K562 (cell line): ENCODE results near the gene ADAR. TPM values are rescaled to one million over a fixed set of nuclear protein-coding genes. Genes with fewer than 3 reads are reported as not detected.

ENCODE experiments used
- ATAC-seq: fragments of 200-7000 bp; cut with Tn5 transposase; 3 replicates; pipeline ENCODE4 v1.9.1; 2020; ENCODE audit warnings: moderate library complexity
- BruUV-seq: library from RNA; stranded (reverse); fragments of 400-500 nt; replicated peaks from 2 replicates; lab custom pipeline; 2021; lab: Mats Ljungman, UMichigan
- CTCF ChIA-PET: fragments of 300-600 bp; formaldehyde crosslinking; extraction: SDS; loops from one replicate; lab custom pipeline; 2021; ENCODE audit warnings: low intra/inter-chr PET ratio; lab: Yijun Ruan, JAX
- POLR2A ChIA-PET: fragments of 300-600, 350-650 bp; sonication (Branson Sonifier 250); formaldehyde crosslinking; extraction: SDS; loops from one replicate; lab custom pipeline; 2021; ENCODE audit warnings: antibody characterized with exemption, inconsistent platforms; lab: Yijun Ruan, JAX
- DNase-seq, 4 experiments: peaks; one replicate each; pipeline versions ENCODE4 v3.0.0 to v3.0.0-alpha.2; 2011 to 2018; ENCODE audit warnings: low spot score in 3 of 4, mixed read lengths in 3 of 4; ENCODE audit errors: extremely low read depth in 1 of 4
- FAIRE-seq: peaks from 2 replicates; lab custom pipeline; 2011; peaks lifted over from hg19 to GRCh38; lab: Jason Lieb, UNC
- H2AFZ ChIP-seq: 2 replicates; pipeline ENCODE4 v1.6.0; 2011; ENCODE audit warnings: low read depth, low read length, control low read depth, inconsistent platforms
- H3K27ac ChIP-seq: fragments of 200-600 bp; 3 replicates; pipeline ENCODE4 v1.8.0; 2011; ENCODE audit warnings: low read depth, mild to moderate bottlenecking, control low read depth, inconsistent platforms, low read length, moderate library complexity, mixed read lengths; ENCODE audit errors: extremely low read depth
- H3K27me3 ChIP-seq, 2 experiments: fragments of 300-600 bp in 1 of 2; 2 replicates in 1 of 2; 3 replicates in 1 of 2; pipeline versions ENCODE4 v1.6.0 to v1.8.0; 2011; ENCODE audit warnings: inconsistent platforms in 2 of 2, low read length in 2 of 2, mild to moderate bottlenecking in 1 of 2, mixed read lengths in 1 of 2, moderate library complexity in 1 of 2; ENCODE audit not compliant: control insufficient read depth in 2 of 2, insufficient read depth in 2 of 2
- H3K36me3 ChIP-seq: fragments of 300-600 bp; 3 replicates; pipeline ENCODE4 v1.8.0; 2011; ENCODE audit warnings: mild to moderate bottlenecking, low read length, inconsistent platforms; ENCODE audit not compliant: control insufficient read depth, insufficient read depth
- H3K4me1 ChIP-seq, 2 experiments: fragments of 200-600 bp in 1 of 2; replicated peaks in 1 of 2; 2 replicates in 1 of 2; 3 replicates in 1 of 2; pipeline versions ENCODE4 v1.5.1 to v1.8.0; 2011; ENCODE audit warnings: inconsistent platforms in 2 of 2, low read length in 2 of 2, mild to moderate bottlenecking in 1 of 2, mixed read lengths in 1 of 2, moderate library complexity in 1 of 2; ENCODE audit not compliant: control insufficient read depth in 2 of 2, insufficient read depth in 2 of 2
- H3K4me2 ChIP-seq: 2 replicates; pipeline ENCODE4 v1.6.1; 2011; ENCODE audit warnings: low read length, control low read depth, inconsistent platforms, mixed read lengths; ENCODE audit not compliant: insufficient read depth
- H3K4me3 ChIP-seq: fragments of 200-600 bp; sonication (generic), shearing (Covaris generic); 2 replicates; pipeline ENCODE4 v1.5.1; 2016; ENCODE audit warnings: control low read depth, inconsistent platforms
- H3K79me2 ChIP-seq: fragments of 200-600 bp; 3 replicates; pipeline ENCODE4 v1.8.0; 2011; ENCODE audit warnings: low read length, inconsistent platforms; ENCODE audit not compliant: control insufficient read depth, insufficient read depth
- H3K9ac ChIP-seq, 2 experiments: 2 replicates each; pipeline versions ENCODE4 v1.6.0 to v1.6.1; 2011; ENCODE audit warnings: low read depth in 2 of 2, low read length in 2 of 2, control low read depth in 1 of 2, inconsistent platforms in 1 of 2, mild to moderate bottlenecking in 1 of 2, mixed read lengths in 1 of 2; ENCODE audit not compliant: insufficient read depth in 1 of 2
- H3K9me1 ChIP-seq: one replicate; pipeline ENCODE4 v1.6.0; 2011; ENCODE audit warnings: inconsistent platforms, mild to moderate bottlenecking, low read length, moderate library complexity; ENCODE audit not compliant: control insufficient read depth, insufficient read depth
- H3K9me3 ChIP-seq: replicated peaks from 2 replicates; pipeline ENCODE4 v1.5.1; 2011; ENCODE audit warnings: low read depth, low read length, inconsistent platforms; ENCODE audit not compliant: control insufficient read depth, insufficient read depth
- H4K20me1 ChIP-seq: replicated peaks from 2 replicates; pipeline ENCODE4 v1.6.1; 2011; ENCODE audit warnings: low read length, inconsistent platforms, mixed read lengths; ENCODE audit not compliant: control insufficient read depth, insufficient read depth
- AFF1 ChIP-seq, 2 experiments: fragments of 450-650 bp; IDR thresholded peaks; 2 replicates each; pipeline ENCODE4 v1.6.1; 2018; ENCODE audit warnings: mild to moderate bottlenecking in 2 of 2, low read depth in 1 of 2; ENCODE audit not compliant: partially characterized antibody in 2 of 2
- CREM ChIP-seq: IDR thresholded peaks from 2 replicates; pipeline ENCODE4 v1.6.1; 2014; ENCODE audit warnings: antibody characterized with exemption, low read depth
- MTF1 ChIP-seq: fragments of 250-450 bp; sonication (Bioruptor Pico); IDR thresholded peaks from 2 replicates; pipeline ENCODE4 v1.9.0; 2021; ENCODE audit warnings: moderate library complexity, mild to moderate bottlenecking, inconsistent platforms, borderline replicate concordance
- RAD21 ChIP-seq, 2 experiments: fragments of 250-450 bp in 1 of 2; fragments of 450-650 bp in 1 of 2; sonication (Bioruptor Pico) in 1 of 2; formaldehyde crosslinking in 1 of 2; IDR thresholded peaks in 1 of 2; conservative IDR thresholded peaks in 1 of 2; 2 replicates each; pipeline versions ENCODE4 v1.4.0 to v1.8.0; 2020 to 2022; ENCODE audit warnings: mild to moderate bottlenecking in 2 of 2, moderate library complexity in 1 of 2
- SMC3 ChIP-seq: conservative IDR thresholded peaks from 2 replicates; pipeline ENCODE4 v1.6.1; 2011; ENCODE audit warnings: low read depth, low read length, improper control_type of control experiment; ENCODE audit not compliant: insufficient read depth
- ZNF175 ChIP-seq: fragments of 200-800 bp; sonication (Bioruptor generic); IDR thresholded peaks from 2 replicates; pipeline ENCODE4 v1.6.1; 2016; ENCODE audit warnings: low read depth, mild to moderate bottlenecking, missing genetic modification characterization, missing compliant biosample characterization
- WGBS: fragments of 100-300 bp; shearing (Covaris generic); methylation state at CpG from one replicate; pipeline ENCODE4 v1.1.6; 2016; ENCODE audit warnings: low coverage, mixed read lengths; ENCODE audit not compliant: insufficient coverage; ENCODE audit errors: missing lambda C conversion rate; 5-methylcytosine and 5-hydroxymethylcytosine counted together
- in situ Hi-C: fragments of 300-500 bp; cut with MboI; formaldehyde crosslinking; loops from 4 replicates; pipeline ENCODE4 v1.15.0; 2018; ENCODE audit warnings: inconsistent platforms, mixed read lengths
- intact Hi-C: fragments of 100-400 bp; cut with micrococcal nuclease; formaldehyde crosslinking; loops from 2 replicates; pipeline ENCODE4 v1.14.2; 2022
- polyA plus RNA-seq, 8 experiments: library from polyadenylated mRNA; depleted of rRNA in 4 of 8; stranded (reverse) in 5 of 8; unstranded in 3 of 8; fragments of >200 nt; fragmentation: Nextera tagmentation in 2 of 8; fragmentation: Illumina TruSeq in 1 of 8; extraction: Ambion mirVana in 2 of 8; extraction: Trizol in 1 of 8; gene quantifications; 2 replicates each; pipeline versions ENCODE4 v1.2.1 to v1.2.3, GENCODE V29; 2011 to 2014; ENCODE audit warnings: inconsistent platforms in 1 of 8, missing spikeins in 1 of 8
- total RNA-seq, 7 experiments: library from RNA; depleted of rRNA in 6 of 7; stranded (reverse); fragments of >200 nt in 6 of 7; fragmentation: Illumina TruSeq in 2 of 7; extraction: Trizol in 2 of 7; gene quantifications; 2 replicates each; pipeline versions ENCODE4 v1.2.1 to v1.2.3, GENCODE V29; 2011 to 2021; ENCODE audit warnings: low replicate concordance in 1 of 7
- TF ChIP-seq, protein P1 (sequence below), 3 experiments: IDR thresholded peaks in 2 of 3; conservative IDR thresholded peaks in 1 of 3; 2 replicates each; pipeline ENCODE4 v1.5.1; 2011 to 2012; ENCODE audit warnings: low read length in 3 of 3, mild to moderate bottlenecking in 3 of 3, control low read depth in 2 of 3, improper control_type of control experiment in 1 of 3, inconsistent platforms in 1 of 3, low read depth in 1 of 3, mixed read lengths in 1 of 3, moderate library complexity in 1 of 3; ENCODE audit not compliant: insufficient read depth in 2 of 3

Gene ADAR
- total and polyA plus RNA-seq, 9 of the 15 experiments (the other 6 are each of a cell fraction or from before 2014, with no cell fraction given), result 30.1 to 123 (median 60.2) TPM

- DNase-seq, result peak; percentile 58 to 64 (median 63)
- POLR2A ChIA-PET, result interaction anchor here (1.0 kb wide), 1 partner anchor 41 kb away, joined by 4 read pairs; no protein-coding TSS in a partner anchor
- peak; percentile 54 to 83 for TF ChIP-seq RAD21 (CRISPR knock-in tag; conservative IDR thresholded peaks at IDR 0.05 in 1 of 2, IDR thresholded peaks at IDR 0.05 in 1 of 2)
- TF ChIP-seq, protein P1, sequence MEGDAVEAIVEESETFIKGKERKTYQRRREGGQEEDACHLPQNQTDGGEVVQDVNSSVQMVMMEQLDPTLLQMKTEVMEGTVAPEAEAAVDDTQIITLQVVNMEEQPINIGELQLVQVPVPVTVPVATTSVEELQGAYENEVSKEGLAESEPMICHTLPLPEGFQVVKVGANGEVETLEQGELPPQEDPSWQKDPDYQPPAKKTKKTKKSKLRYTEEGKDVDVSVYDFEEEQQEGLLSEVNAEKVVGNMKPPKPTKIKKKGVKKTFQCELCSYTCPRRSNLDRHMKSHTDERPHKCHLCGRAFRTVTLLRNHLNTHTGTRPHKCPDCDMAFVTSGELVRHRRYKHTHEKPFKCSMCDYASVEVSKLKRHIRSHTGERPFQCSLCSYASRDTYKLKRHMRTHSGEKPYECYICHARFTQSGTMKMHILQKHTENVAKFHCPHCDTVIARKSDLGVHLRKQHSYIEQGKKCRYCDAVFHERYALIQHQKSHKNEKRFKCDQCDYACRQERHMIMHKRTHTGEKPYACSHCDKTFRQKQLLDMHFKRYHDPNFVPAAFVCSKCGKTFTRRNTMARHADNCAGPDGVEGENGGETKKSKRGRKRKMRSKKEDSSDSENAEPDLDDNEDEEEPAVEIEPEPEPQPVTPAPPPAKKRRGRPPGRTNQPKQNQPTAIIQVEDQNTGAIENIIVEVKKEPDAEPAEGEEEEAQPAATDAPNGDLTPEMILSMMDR (IDR thresholded peaks at IDR 0.05 in 2 of 3, conservative IDR thresholded peaks at IDR 0.05 in 1 of 3; ENCODE audit: insufficient read depth in 2 of 3, low read depth in 1 of 3, low read length in 3 of 3), result peak; percentile 69 to 78 (median 72)
- peak; percentile 40; the same call in 1 of the 2 replicates for TF ChIP-seq SMC3
- no peak for TF ChIP-seq ZNF175 (CRISPR knock-in tag)
- peak in 1 of 2 experiments; percentile 72 for TF ChIP-seq AFF1 (IDR thresholded peaks at IDR 0.05; ENCODE audit: low read depth in 1 of 2, partially characterized antibody in 2 of 2)
- TF ChIP-seq MTF1 (CRISPR knock-in tag), result no peak
- TF ChIP-seq CREM, result 0 out of 2 replicates have a peak, but pooled peaks have one; percentile 8
Observed at GRCh38 chr1:154533952-154534844, 73.8 kb downstream of the ADAR start.

More at GRCh38 chr1:154533952-154534844, 73.8 kb downstream of the ADAR start:
- no peak overlapping the region for H3K4me2 ChIP-seq
- WGBS, result 14% methylated on average over 11 of the region's 11 CpGs
- FAIRE-seq (peak; percentile 83), ATAC-seq (peak; percentile 77)
- intact Hi-C loops (no loop called here), in situ Hi-C loops (no loop called here)
- peaks cover 22 to 44% of the 10 kb centered on the region in 2 experiments for H3K27me3 ChIP-seq
- no peak overlapping the region for H3K9ac ChIP-seq
- H2AFZ ChIP-seq, result no peak overlapping the region
- no peaks in the 10 kb centered on the region; the same call in 1 of the 2 replicates for H3K9me3 ChIP-seq
- no peaks in the 10 kb centered on the region for H3K9me1 ChIP-seq
- no peaks in the 10 kb centered on the region for H3K79me2 ChIP-seq
- CTCF ChIA-PET, result interaction anchor here (0.6 to 0.8 kb wide), 2 partner anchors 410 to 528 kb away, joined by 3 to 4 read pairs; no protein-coding TSS in a partner anchor
- H3K4me1 ChIP-seq, result no peaks in the 10 kb centered on the region; a peak in 2 of 5 replicates
- H3K4me3 ChIP-seq, result no peak overlapping the region
- no peaks in the 10 kb centered on the region for H3K36me3 ChIP-seq
- no peaks in the 10 kb centered on the region for H4K20me1 ChIP-seq
- H3K27ac ChIP-seq, result no peak overlapping the region
- BruUV-seq, result no TSS peak
